Gastroesophageal sphincter (tissue), 4 donors: Measurements from ENCODE around the gene CCDC27. TPM values are rescaled to one million over a fixed set of nuclear protein-coding genes. Genes with fewer than 3 reads are reported as not detected.

Experiments used
- ATAC-seq: fragments of 150-250 bp; one replicate; pipeline ENCODE4 v1.9.1; 2016; ENCODE audit warnings: mild to moderate bottlenecking, moderate library complexity
- H3K27ac ChIP-seq, 4 donors: fragments of 200-600 bp; sonication (generic) in 3 of 4; 1 replicate in 3 of 4; 2 replicates in 1 of 4; pipeline ENCODE4 v1.5.1; 2016 to 2019
- H3K27me3 ChIP-seq: fragments of 200-600 bp; sonication (generic); one replicate; pipeline ENCODE4 v1.5.1; 2019
- H3K36me3 ChIP-seq, 2 donors: fragments of 200-600 bp; sonication (generic); one replicate each; pipeline ENCODE4 v1.5.1; 2019; ENCODE audit warnings: control low read depth in 1 of 2
- H3K4me1 ChIP-seq, 3 donors: fragments of 200-600 bp; sonication (generic); 1 replicate in 2 of 3; 2 replicates in 1 of 3; pipeline ENCODE4 v1.5.1; 2016 to 2019; ENCODE audit warnings: control low read depth in 2 of 3
- H3K4me3 ChIP-seq, 2 donors: fragments of 200-600 bp; sonication (generic); one replicate each; pipeline ENCODE4 v1.5.1; 2019; ENCODE audit warnings: mild to moderate bottlenecking in 1 of 2, moderate library complexity in 1 of 2
- H3K9me3 ChIP-seq, 3 donors: fragments of 200-600 bp; sonication (generic); one replicate each; pipeline ENCODE4 v1.5.1; 2017 to 2019; ENCODE audit warnings: control low read depth in 2 of 3
- EP300 ChIP-seq: sonication (generic); formaldehyde crosslinking; IDR thresholded peaks from one replicate; pipeline ENCODE4 v1.6.1; 2017; ENCODE audit warnings: antibody characterized with exemption, mild to moderate bottlenecking
- POLR2A ChIP-seq, 2 donors: fragments of 450-650 bp; IDR thresholded peaks; one replicate each; pipeline ENCODE4 v1.6.1; 2017; ENCODE audit warnings: antibody characterized with exemption in 2 of 2, mild to moderate bottlenecking in 2 of 2, moderate library complexity in 1 of 2
- POLR2AphosphoS5 ChIP-seq: sonication (generic); formaldehyde crosslinking; IDR thresholded peaks from one replicate; pipeline ENCODE4 v1.6.1; 2017; ENCODE audit warnings: antibody characterized with exemption
- WGBS, 2 donors: methylation state at CpG; one replicate each; pipeline ENCODE4 v1.1.5; 2018; ENCODE audit warnings: low coverage in 1 of 2; 5-methylcytosine and 5-hydroxymethylcytosine counted together
- total RNA-seq, 4 donors: library from RNA; depleted of rRNA; stranded (reverse); fragments of >200 nt; gene quantifications; one replicate each; pipeline ENCODE4 v1.1.0, GENCODE V29; 2016
- TF ChIP-seq, protein P1 (sequence below), 4 experiments: fragments of 200-600 bp in 2 of 4; fragments of 450-650 bp in 2 of 4; sonication (generic) in 1 of 4; IDR thresholded peaks; one replicate each; pipeline ENCODE4 v1.5.1; 2017 to 2019; ENCODE audit warnings: antibody characterized with exemption in 4 of 4, mild to moderate bottlenecking in 2 of 4, moderate library complexity in 2 of 4

Gene CCDC27
- total RNA-seq, 4 donors from 2014 or later, result not detected

DNA sequence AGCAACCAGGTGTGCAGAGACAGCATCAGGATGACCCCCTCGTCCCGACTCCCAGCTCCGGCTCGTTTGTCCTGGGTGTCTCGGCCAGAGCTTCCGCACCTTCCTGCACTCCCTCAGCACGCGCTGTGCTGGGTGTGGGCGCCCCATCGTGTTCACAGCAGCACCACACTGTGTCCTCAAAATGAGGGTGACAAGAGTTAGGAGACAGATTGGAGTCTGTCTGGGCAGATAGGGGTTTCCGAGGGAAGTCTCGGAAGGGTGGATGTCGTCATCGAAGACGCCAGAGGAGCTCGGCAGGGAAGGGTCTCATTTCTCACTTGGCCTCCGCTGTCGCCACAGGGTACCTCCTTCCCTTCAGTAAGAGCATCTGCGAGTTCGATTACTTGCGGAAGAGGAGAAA is 4.1 kb downstream of the CCDC27 start:
- no peak overlapping the region for H3K27ac ChIP-seq
- no peaks in the 10 kb centered on the region for H3K36me3 ChIP-seq
- no peaks in the 10 kb centered on the region for H3K4me1 ChIP-seq
- ATAC-seq, result no peak
- WGBS, 2 donors, result 73% methylated on average over 20 of the region's 21 CpGs; no CpG with 5 or more reads in 1 of the 2 donors
- no peak overlapping the region for H3K4me3 ChIP-seq
- peaks cover 89% of the 10 kb centered on the region for H3K27me3 ChIP-seq
- H3K9me3 ChIP-seq, result peaks cover 0 to 13% (median 0%) of the 10 kb centered on the region in 3 donors
- TF ChIP-seq, protein P1, sequence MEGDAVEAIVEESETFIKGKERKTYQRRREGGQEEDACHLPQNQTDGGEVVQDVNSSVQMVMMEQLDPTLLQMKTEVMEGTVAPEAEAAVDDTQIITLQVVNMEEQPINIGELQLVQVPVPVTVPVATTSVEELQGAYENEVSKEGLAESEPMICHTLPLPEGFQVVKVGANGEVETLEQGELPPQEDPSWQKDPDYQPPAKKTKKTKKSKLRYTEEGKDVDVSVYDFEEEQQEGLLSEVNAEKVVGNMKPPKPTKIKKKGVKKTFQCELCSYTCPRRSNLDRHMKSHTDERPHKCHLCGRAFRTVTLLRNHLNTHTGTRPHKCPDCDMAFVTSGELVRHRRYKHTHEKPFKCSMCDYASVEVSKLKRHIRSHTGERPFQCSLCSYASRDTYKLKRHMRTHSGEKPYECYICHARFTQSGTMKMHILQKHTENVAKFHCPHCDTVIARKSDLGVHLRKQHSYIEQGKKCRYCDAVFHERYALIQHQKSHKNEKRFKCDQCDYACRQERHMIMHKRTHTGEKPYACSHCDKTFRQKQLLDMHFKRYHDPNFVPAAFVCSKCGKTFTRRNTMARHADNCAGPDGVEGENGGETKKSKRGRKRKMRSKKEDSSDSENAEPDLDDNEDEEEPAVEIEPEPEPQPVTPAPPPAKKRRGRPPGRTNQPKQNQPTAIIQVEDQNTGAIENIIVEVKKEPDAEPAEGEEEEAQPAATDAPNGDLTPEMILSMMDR (IDR thresholded peaks at IDR 0.05), result no peak
- TF ChIP-seq EP300 (no peak), POLR2AphosphoS5 (no peak), POLR2A (IDR thresholded peaks at IDR 0.05) (no peak)

DNA sequence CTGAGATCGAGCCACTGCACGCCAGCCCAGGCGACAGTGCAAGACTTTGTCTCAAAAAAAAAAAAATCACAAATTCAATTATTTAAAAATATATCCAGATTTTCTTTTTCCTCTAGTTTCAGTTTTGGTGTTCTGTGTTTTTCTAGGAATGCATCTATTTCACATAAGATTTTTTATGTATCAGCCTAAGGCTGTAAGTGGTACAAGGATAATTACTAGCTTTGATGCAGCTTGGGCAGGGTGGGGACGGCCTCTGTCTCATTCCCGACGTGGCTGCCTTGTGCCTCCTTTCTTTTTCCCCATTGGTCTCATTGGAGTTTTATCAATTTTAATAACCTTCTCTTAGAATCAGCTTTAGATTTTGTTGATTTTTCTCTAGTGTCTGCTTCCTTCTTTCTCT is 6.9 kb downstream of the CCDC27 start:
- Histone ChIP-seq H3K27ac (no peak overlapping the region), H3K4me1 (no peaks in the 10 kb centered on the region), H3K4me3 (no peak overlapping the region), H3K27me3 (peaks cover 94% of the 10 kb centered on the region), H3K9me3 (peaks cover 0 to 13% (median 0%) of the 10 kb centered on the region in 3 donors), H3K36me3 (no peaks in the 10 kb centered on the region)
- TF ChIP-seq POLR2AphosphoS5, result no peak
- TF ChIP-seq, protein P1 (IDR thresholded peaks at IDR 0.05), result no peak
- TF ChIP-seq POLR2A (IDR thresholded peaks at IDR 0.05), result no peak
- no peak for TF ChIP-seq EP300
- ATAC-seq, result no peak
- 60 to 82% methylated on average over 6 of the region's 6 CpGs for WGBS, 2 donors

DNA sequence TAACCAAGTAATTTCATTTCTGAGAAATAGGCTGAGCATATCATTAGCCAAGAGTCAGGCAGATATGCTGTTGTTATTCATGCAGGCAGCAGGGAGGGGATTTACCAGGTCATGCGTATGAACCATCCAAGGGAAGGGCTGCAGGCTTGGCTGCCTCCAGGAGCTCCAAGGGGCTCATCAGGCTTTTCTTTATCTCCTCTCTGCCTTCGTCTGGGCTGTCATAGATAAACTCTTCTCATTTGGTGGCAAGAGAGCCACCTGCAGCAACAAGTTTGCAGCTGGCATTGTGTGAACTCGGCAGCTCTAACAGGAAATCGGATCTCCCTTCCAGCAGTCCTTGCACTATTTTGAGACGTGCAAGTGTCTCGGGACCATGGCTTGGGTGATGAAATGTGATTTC is 7.5 kb downstream of the CCDC27 start:
- TF ChIP-seq POLR2AphosphoS5 (no peak), POLR2A (IDR thresholded peaks at IDR 0.05) (no peak), EP300 (no peak)
- TF ChIP-seq, protein P1 (IDR thresholded peaks at IDR 0.05), result no peak
- ATAC-seq, result no peak
- Histone ChIP-seq H3K27ac (no peak overlapping the region), H3K9me3 (peaks cover 0 to 13% (median 0%) of the 10 kb centered on the region in 3 donors), H3K36me3 (no peaks in the 10 kb centered on the region), H3K4me3 (no peak overlapping the region), H3K27me3 (peaks cover 88% of the 10 kb centered on the region), H3K4me1 (no peaks in the 10 kb centered on the region)
- 61 to 67% methylated on average over 5 to 6 of the region's 6 CpGs for WGBS, 2 donors

DNA sequence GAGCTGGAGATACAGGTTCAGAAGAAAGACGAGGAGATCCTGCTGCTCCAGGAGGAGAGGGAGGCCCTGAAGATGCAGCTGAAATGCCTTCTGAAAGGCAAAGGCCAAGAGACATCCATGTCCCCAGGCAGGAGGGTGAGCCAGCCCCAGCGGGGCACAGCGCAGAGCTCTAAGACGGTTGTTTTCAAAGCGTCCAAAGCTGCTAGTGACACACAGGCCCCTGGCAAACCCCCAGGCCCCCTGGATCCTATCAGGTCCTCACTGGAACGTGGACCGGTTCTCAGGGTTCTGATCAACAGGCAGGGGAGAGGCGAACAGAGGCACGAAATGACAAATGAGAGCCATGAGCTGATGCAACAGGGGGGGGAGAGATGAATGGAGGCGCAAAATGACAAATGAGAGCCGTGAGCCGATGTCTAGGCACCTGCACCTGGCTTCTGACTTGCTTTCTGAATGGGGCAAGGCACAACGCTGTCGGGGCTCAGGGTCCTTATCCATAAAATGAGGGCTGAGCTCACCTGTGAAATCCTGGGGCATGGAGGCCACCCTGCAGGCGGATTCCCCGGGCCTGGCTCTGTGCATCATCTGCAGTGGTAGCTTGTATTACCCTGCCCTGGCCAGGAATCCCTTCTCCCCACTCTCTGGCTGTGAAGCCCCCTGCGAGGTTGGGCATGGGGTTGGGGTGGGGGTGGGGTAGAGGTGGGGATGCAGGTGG is 9.2 kb downstream of the CCDC27 start:
- no peak for TF ChIP-seq EP300
- no peak for TF ChIP-seq POLR2AphosphoS5
- no peak for TF ChIP-seq POLR2A (IDR thresholded peaks at IDR 0.05)
- TF ChIP-seq, protein P1 (IDR thresholded peaks at IDR 0.05), result no peak
- no peaks in the 10 kb centered on the region for H3K4me1 ChIP-seq
- WGBS, 2 donors, result 67% methylated on average over 3 of the region's 17 CpGs; no CpG with 5 or more reads in 1 of the 2 donors
- ATAC-seq, result no peak
- H3K27ac ChIP-seq, result no peak overlapping the region
- H3K4me3 ChIP-seq, result no peak overlapping the region
- H3K9me3 ChIP-seq, result peaks cover 0 to 13% (median 0%) of the 10 kb centered on the region in 3 donors
- H3K27me3 ChIP-seq, result peaks cover 72% of the 10 kb centered on the region
- no peaks in the 10 kb centered on the region for H3K36me3 ChIP-seq
